ENCODE results near the gene BUB1. TPM values are rescaled to one million over a fixed set of nuclear protein-coding genes. Genes with fewer than 3 reads are reported as not detected.

The BUB1 gene
- total RNA-seq, 5 donors from 2014 or later (not counting 1 experiment from before 2014, with no cell fraction given): 2.7 to 4.7 (median 3.1) TPM

GRCh38 chr2:110662560-110662959 is 15.3 kb downstream of the BUB1 start:
- Mint-ChIP-seq H3K4me3 (no peak overlapping the region), H3K27me3 (no peaks in the 10 kb centered on the region), H3K27ac (no peak overlapping the region), H3K9me3 (no peaks in the 10 kb centered on the region), H3K4me1 (peaks cover 0 to 8% (median 4%) of the 10 kb centered on the region in 3 donors), H3K36me3 (peaks cover 5% of the 10 kb centered on the region)
- WGBS (ENCODE audit: insufficient coverage): no CpG with 5 or more reads among the region's 2 CpGs
- CTCF ChIA-PET: no interaction called here
- ATAC-seq (replicated peaks in 1 of 4): no peak
- no peaks in the 10 kb centered on the region for H3K36me3 ChIP-seq (ENCODE audit: control insufficient read depth in 2 of 2, extremely low read depth in 1 of 2, insufficient read depth in 1 of 2, low read length in 1 of 2)
- POLR2A ChIA-PET: no interaction called here
- no peak overlapping the region for H3K27ac ChIP-seq (ENCODE audit: low read length)
- H3K27me3 ChIP-seq (replicated peaks in 1 of 2; ENCODE audit: control insufficient read depth in 2 of 2, extremely low read depth in 1 of 2, insufficient read depth in 2 of 2, low read length in 1 of 2): no peaks in the 10 kb centered on the region
- no peaks in the 10 kb centered on the region for H3K4me1 ChIP-seq (ENCODE audit: control insufficient read depth in 1 of 2, extremely low read depth in 1 of 2, insufficient read depth in 2 of 2, low read length in 2 of 2)
- H3K4me3 ChIP-seq (ENCODE audit: control insufficient read depth in 1 of 2, extremely low read depth in 1 of 2, low read length in 1 of 2): no peak overlapping the region
- no peaks in the 10 kb centered on the region for H3K9me3 ChIP-seq
- DNase-seq: no peak

- no peaks in the 10 kb centered on the region for H3K9me3 Mint-ChIP-seq
- H3K27me3 ChIP-seq (replicated peaks in 1 of 2; ENCODE audit: control insufficient read depth in 2 of 2, extremely low read depth in 1 of 2, insufficient read depth in 2 of 2, low read length in 1 of 2): no peaks in the 10 kb centered on the region
- H3K36me3 Mint-ChIP-seq: peaks cover 15% of the 10 kb centered on the region
- peaks cover 0 to 12% (median 8%) of the 10 kb centered on the region in 3 donors for H3K4me1 Mint-ChIP-seq
- no peak overlapping the region for H3K27ac ChIP-seq (ENCODE audit: low read length)
- H3K36me3 ChIP-seq (ENCODE audit: control insufficient read depth in 2 of 2, extremely low read depth in 1 of 2, insufficient read depth in 1 of 2, low read length in 1 of 2): no peaks in the 10 kb centered on the region
- ATAC-seq (replicated peaks in 1 of 4): no peak
- no peaks in the 10 kb centered on the region for H3K27me3 Mint-ChIP-seq
- no peaks in the 10 kb centered on the region for H3K4me1 ChIP-seq (ENCODE audit: control insufficient read depth in 1 of 2, extremely low read depth in 1 of 2, insufficient read depth in 2 of 2, low read length in 2 of 2)
- no peak overlapping the region for H3K4me3 Mint-ChIP-seq
- no CpG with 5 or more reads among the region's 3 CpGs for WGBS (ENCODE audit: insufficient coverage)
- no peak for DNase-seq
- CTCF ChIA-PET: no interaction called here
- H3K9me3 ChIP-seq: no peaks in the 10 kb centered on the region
- no peak overlapping the region for H3K4me3 ChIP-seq (ENCODE audit: control insufficient read depth in 1 of 2, extremely low read depth in 1 of 2, low read length in 1 of 2)
- no peak overlapping the region for H3K27ac Mint-ChIP-seq
- POLR2A ChIA-PET: no interaction called here
These were observed 17.3 kb downstream of the BUB1 start for GRCh38 chr2:110660558-110660957.

- H3K4me3 ChIP-seq (ENCODE audit: control insufficient read depth in 1 of 2, extremely low read depth in 1 of 2, low read length in 1 of 2): no peak overlapping the region
- H3K27me3 ChIP-seq (replicated peaks in 1 of 2; ENCODE audit: control insufficient read depth in 2 of 2, extremely low read depth in 1 of 2, insufficient read depth in 2 of 2, low read length in 1 of 2): no peaks in the 10 kb centered on the region
- POLR2A ChIA-PET: no interaction called here
- no peak overlapping the region for H3K4me3 Mint-ChIP-seq
- H3K4me1 ChIP-seq (ENCODE audit: control insufficient read depth in 1 of 2, extremely low read depth in 1 of 2, insufficient read depth in 2 of 2, low read length in 2 of 2): no peaks in the 10 kb centered on the region
- no peak overlapping the region for H3K27ac ChIP-seq (ENCODE audit: low read length)
- WGBS (ENCODE audit: insufficient coverage): no CpG with 5 or more reads among the region's 2 CpGs
- H3K9me3 Mint-ChIP-seq: no peaks in the 10 kb centered on the region
- peaks cover 15% of the 10 kb centered on the region for H3K36me3 Mint-ChIP-seq
- no peak for DNase-seq
- no peaks in the 10 kb centered on the region for H3K9me3 ChIP-seq
- ATAC-seq (replicated peaks in 1 of 4): no peak
- no peaks in the 10 kb centered on the region for H3K36me3 ChIP-seq (ENCODE audit: control insufficient read depth in 2 of 2, extremely low read depth in 1 of 2, insufficient read depth in 1 of 2, low read length in 1 of 2)
- CTCF ChIA-PET: no interaction called here
- H3K27me3 Mint-ChIP-seq: no peaks in the 10 kb centered on the region
- no peak overlapping the region for H3K27ac Mint-ChIP-seq
- H3K4me1 Mint-ChIP-seq: peaks cover 0 to 12% (median 8%) of the 10 kb centered on the region in 3 donors
These were observed 18.6 kb downstream of the BUB1 start for GRCh38 chr2:110659248-110659647.

- ATAC-seq (replicated peaks in 1 of 4) (peak in 3 of 4 experiments; percentile 56 to 70 (median 59)), DNase-seq (peak in 4 of 35 experiments; percentile 8 to 47 (median 12))
- H3K36me3 ChIP-seq (ENCODE audit: control insufficient read depth in 2 of 2, extremely low read depth in 1 of 2, insufficient read depth in 1 of 2, low read length in 1 of 2): no peaks in the 10 kb centered on the region
- Mint-ChIP-seq H3K4me1 (peaks cover 0 to 12% (median 8%) of the 10 kb centered on the region in 3 donors), H3K9me3 (no peaks in the 10 kb centered on the region), H3K27ac (peak overlapping the region; percentile 79 to 86), H3K36me3 (peaks cover 24% of the 10 kb centered on the region), H3K4me3 (peak overlapping the region in 2 of 3 donors; percentile 13 to 22), H3K27me3 (no peaks in the 10 kb centered on the region)
- ChIA-PET POLR2A (no interaction called here), CTCF (interaction anchor here in 1 of 2 donors (0.9 to 1.3 kb wide), 2 partner anchors 8 to 18 kb away, joined by 3 read pairs; no protein-coding TSS in a partner anchor)
- H3K27ac ChIP-seq (ENCODE audit: low read length): no peak overlapping the region
- 57% methylated on average over 3 of the region's 3 CpGs for WGBS (ENCODE audit: insufficient coverage)
- H3K9me3 ChIP-seq: no peaks in the 10 kb centered on the region
- H3K27me3 ChIP-seq (replicated peaks in 1 of 2; ENCODE audit: control insufficient read depth in 2 of 2, extremely low read depth in 1 of 2, insufficient read depth in 2 of 2, low read length in 1 of 2): no peaks in the 10 kb centered on the region
- no peaks in the 10 kb centered on the region for H3K4me1 ChIP-seq (ENCODE audit: control insufficient read depth in 1 of 2, extremely low read depth in 1 of 2, insufficient read depth in 2 of 2, low read length in 2 of 2)
- H3K4me3 ChIP-seq (ENCODE audit: control insufficient read depth in 1 of 2, extremely low read depth in 1 of 2, low read length in 1 of 2): no peak overlapping the region
These were observed 20.0 kb downstream of the BUB1 start for GRCh38 chr2:110657724-110658305.

GRCh38 chr2:110655701-110656100 is 22.2 kb downstream of the BUB1 start:
- ChIA-PET CTCF (no interaction called here), POLR2A (no interaction called here)
- Histone ChIP-seq H3K4me3 (ENCODE audit: control insufficient read depth in 1 of 2, extremely low read depth in 1 of 2, low read length in 1 of 2) (no peak overlapping the region), H3K4me1 (ENCODE audit: control insufficient read depth in 1 of 2, extremely low read depth in 1 of 2, insufficient read depth in 2 of 2, low read length in 2 of 2) (no peaks in the 10 kb centered on the region), H3K36me3 (ENCODE audit: control insufficient read depth in 2 of 2, extremely low read depth in 1 of 2, insufficient read depth in 1 of 2, low read length in 1 of 2) (no peaks in the 10 kb centered on the region), H3K27ac (ENCODE audit: low read length) (no peak overlapping the region), H3K9me3 (no peaks in the 10 kb centered on the region), H3K27me3 (replicated peaks in 1 of 2; ENCODE audit: control insufficient read depth in 2 of 2, extremely low read depth in 1 of 2, insufficient read depth in 2 of 2, low read length in 1 of 2) (no peaks in the 10 kb centered on the region)
- no peak for DNase-seq
- Mint-ChIP-seq H3K27me3 (no peaks in the 10 kb centered on the region), H3K27ac (no peak overlapping the region), H3K9me3 (no peaks in the 10 kb centered on the region), H3K4me3 (no peak overlapping the region), H3K36me3 (peaks cover 24% of the 10 kb centered on the region), H3K4me1 (peaks cover 0 to 12% (median 8%) of the 10 kb centered on the region in 3 donors)
- WGBS (ENCODE audit: insufficient coverage): 100% methylated on average over 1 of the region's 2 CpGs
- ATAC-seq (replicated peaks in 1 of 4): no peak

- no peaks in the 10 kb centered on the region for H3K9me3 Mint-ChIP-seq
- peaks cover 27% of the 10 kb centered on the region for H3K36me3 Mint-ChIP-seq
- WGBS (ENCODE audit: insufficient coverage): 100% methylated on average over 2 of the region's 3 CpGs
These were observed 24.0 kb downstream of the BUB1 start for GRCh38 chr2:110653861-110654260.

More at GRCh38 chr2:110653861-110654260, 24.0 kb downstream of the BUB1 start:
- ChIA-PET POLR2A (no interaction called here), CTCF (no interaction called here)
- ATAC-seq (replicated peaks in 1 of 4): no peak
- Mint-ChIP-seq H3K4me3 (no peak overlapping the region), H3K27me3 (no peaks in the 10 kb centered on the region), H3K27ac (no peak overlapping the region), H3K4me1 (peaks cover 0 to 12% (median 8%) of the 10 kb centered on the region in 3 donors)
- DNase-seq: no peak
- Histone ChIP-seq H3K4me3 (ENCODE audit: control insufficient read depth in 1 of 2, extremely low read depth in 1 of 2, low read length in 1 of 2) (no peak overlapping the region), H3K4me1 (ENCODE audit: control insufficient read depth in 1 of 2, extremely low read depth in 1 of 2, insufficient read depth in 2 of 2, low read length in 2 of 2) (no peaks in the 10 kb centered on the region), H3K36me3 (ENCODE audit: control insufficient read depth in 2 of 2, extremely low read depth in 1 of 2, insufficient read depth in 1 of 2, low read length in 1 of 2) (no peaks in the 10 kb centered on the region), H3K9me3 (no peaks in the 10 kb centered on the region), H3K27ac (ENCODE audit: low read length) (no peak overlapping the region), H3K27me3 (replicated peaks in 1 of 2; ENCODE audit: control insufficient read depth in 2 of 2, extremely low read depth in 1 of 2, insufficient read depth in 2 of 2, low read length in 1 of 2) (no peaks in the 10 kb centered on the region)

All from T-cell (primary cell).